HepG2 (cell line): Measurements from ENCODE around the gene RASGRF1. TPM values are rescaled to one million over a fixed set of nuclear protein-coding genes. Genes with fewer than 3 reads are reported as not detected.
A peak's percentile ranks its signal among the peaks of the same experiment; 100 is the strongest.

Source experiments
- ARNT ChIP-seq: fragments of 450-650 bp; IDR thresholded peaks from 2 replicates; pipeline ENCODE4 v1.6.1; 2017
- DMAP1 ChIP-seq: IDR thresholded peaks from 2 replicates; pipeline ENCODE4 v1.6.1; 2016
- GTF3A ChIP-seq: sonication (generic); formaldehyde crosslinking; conservative IDR thresholded peaks from 2 replicates; pipeline ENCODE4 v1.4.0; 2020; ENCODE audit warnings: mild to moderate bottlenecking, missing genetic modification reagents
- HMGXB3 ChIP-seq: sonication (generic); formaldehyde crosslinking; IDR thresholded peaks from 2 replicates; pipeline ENCODE4 v1.4.0; 2020; ENCODE audit warnings: missing genetic modification reagents, borderline replicate concordance
- HNRNPK ChIP-seq: fragments of 200-400 bp; formaldehyde crosslinking; IDR thresholded peaks from 2 replicates; pipeline ENCODE4 v1.6.1; 2018; ENCODE audit warnings: low read length, low read depth, moderate library complexity, mild to moderate bottlenecking; ENCODE audit not compliant: poor library complexity, severe bottlenecking
- IKZF4 ChIP-seq: sonication (generic); formaldehyde crosslinking; IDR thresholded peaks from 2 replicates; pipeline ENCODE4 v1.5.1; 2020; ENCODE audit warnings: borderline replicate concordance, mild to moderate bottlenecking, low read depth, missing genetic modification reagents; ENCODE audit errors: not compliant biosample characterization
- KLF13 ChIP-seq: sonication (generic); formaldehyde crosslinking; IDR thresholded peaks from 2 replicates; pipeline ENCODE4 v1.4.0; 2020; ENCODE audit warnings: mild to moderate bottlenecking, missing genetic modification reagents
- MTF2 ChIP-seq: sonication (generic); formaldehyde crosslinking; IDR thresholded peaks from 2 replicates; pipeline ENCODE4 v1.5.0; 2020; ENCODE audit warnings: missing genetic modification reagents, borderline replicate concordance
- PAXIP1 ChIP-seq: sonication (generic); formaldehyde crosslinking; conservative IDR thresholded peaks from 2 replicates; pipeline ENCODE4 v1.4.0; 2020; ENCODE audit warnings: mild to moderate bottlenecking, missing genetic modification reagents, moderate library complexity
- PHF21A ChIP-seq: sonication (generic); formaldehyde crosslinking; IDR thresholded peaks from 2 replicates; pipeline ENCODE4 v1.5.0; 2020; ENCODE audit warnings: mild to moderate bottlenecking, missing genetic modification reagents
- REPIN1 ChIP-seq: sonication (generic); formaldehyde crosslinking; IDR thresholded peaks from 2 replicates; pipeline ENCODE4 v1.8.0; 2022; ENCODE audit warnings: missing genetic modification reagents, low read depth, mild to moderate bottlenecking, borderline replicate concordance
- SMARCE1 ChIP-seq: fragments of 450-650 bp; IDR thresholded peaks from 2 replicates; pipeline ENCODE4 v1.6.1; 2017; ENCODE audit warnings: borderline replicate concordance
- TEAD2 ChIP-seq: sonication (generic); formaldehyde crosslinking; IDR thresholded peaks from 2 replicates; pipeline ENCODE4 v1.9.0; 2021; ENCODE audit warnings: missing genetic modification reagents
- TRIM24 ChIP-seq: sonication (generic); formaldehyde crosslinking; IDR thresholded peaks from 2 replicates; pipeline ENCODE4 v1.8.0; 2022; ENCODE audit warnings: mild to moderate bottlenecking, missing genetic modification reagents
- ZMYM2 ChIP-seq: sonication (generic); formaldehyde crosslinking; IDR thresholded peaks from 2 replicates; pipeline ENCODE4 v1.8.0; 2022; ENCODE audit warnings: mild to moderate bottlenecking, missing genetic modification reagents
- ZNF20 ChIP-seq: sonication (generic); formaldehyde crosslinking; IDR thresholded peaks from 2 replicates; pipeline ENCODE4 v1.4.0; 2020; ENCODE audit warnings: mild to moderate bottlenecking, moderate library complexity, missing genetic modification reagents
- ZNF292 ChIP-seq: sonication (generic); formaldehyde crosslinking; IDR thresholded peaks from 2 replicates; pipeline ENCODE4 v1.8.1; 2022; ENCODE audit warnings: mild to moderate bottlenecking, low read depth, missing genetic modification reagents, borderline replicate concordance
- ZNF558 ChIP-seq: sonication (generic); formaldehyde crosslinking; IDR thresholded peaks from 2 replicates; pipeline ENCODE4 v1.9.0; 2022; ENCODE audit warnings: mild to moderate bottlenecking, missing genetic modification reagents, borderline replicate concordance
- ZNF572 ChIP-seq: sonication (generic); formaldehyde crosslinking; IDR thresholded peaks from 2 replicates; pipeline ENCODE4 v1.5.1; 2020; ENCODE audit warnings: mild to moderate bottlenecking, missing genetic modification reagents
- ZNF709 ChIP-seq: sonication (generic); formaldehyde crosslinking; IDR thresholded peaks from 2 replicates; pipeline ENCODE4 v1.5.0; 2020; ENCODE audit warnings: mild to moderate bottlenecking, missing genetic modification reagents
- ZNF780A ChIP-seq: sonication (generic); formaldehyde crosslinking; IDR thresholded peaks from 2 replicates; pipeline ENCODE4 v1.8.0; 2022; ENCODE audit warnings: mild to moderate bottlenecking, missing genetic modification reagents, moderate library complexity
- ZNF83 ChIP-seq: sonication (generic); formaldehyde crosslinking; IDR thresholded peaks from 2 replicates; pipeline ENCODE4 v1.4.0; 2020; ENCODE audit warnings: missing genetic modification reagents, mild to moderate bottlenecking, borderline replicate concordance
- ZUFSP ChIP-seq: sonication (generic); formaldehyde crosslinking; IDR thresholded peaks from 2 replicates; pipeline ENCODE4 v1.9.0; 2021; ENCODE audit warnings: missing genetic modification reagents, mild to moderate bottlenecking, borderline replicate concordance
- polyA plus RNA-seq, 8 experiments: library from polyadenylated mRNA; depleted of rRNA in 3 of 8; stranded (reverse) in 7 of 8; unstranded in 1 of 8; fragments of >200 nt; fragmentation: Illumina TruSeq in 4 of 8; extraction: Trizol in 4 of 8; gene quantifications; 2 replicates each; pipeline versions ENCODE4 v1.2.1 to v1.2.3, GENCODE V29; 2011 to 2016; ENCODE audit warnings: low read depth in 4 of 8, missing spikeins in 1 of 8, mixed read lengths in 1 of 8; ENCODE audit not compliant: insufficient read depth in 1 of 8
- total RNA-seq, 5 experiments: library from RNA; depleted of rRNA; stranded (reverse); fragments of >200 nt; fragmentation: Illumina TruSeq; extraction: Trizol; gene quantifications; 2 replicates each; pipeline ENCODE4 v1.2.3, GENCODE V29; 2016; ENCODE audit warnings: low read depth in 1 of 5

The RASGRF1 gene
- total and polyA plus RNA-seq, 2 of the 13 experiments (the other 11 are each of a cell fraction or from before 2014, with no cell fraction given) = 0.55 to 3.0 TPM

- TF ChIP-seq ZMYM2 (CRISPR knock-in tag) (no peak), SMARCE1 (no peak), KLF13 (CRISPR knock-in tag) (no peak), ZNF292 (CRISPR knock-in tag) (no peak), DMAP1 (0 out of 2 replicates have a peak, but pooled peaks have one; percentile 28), ZNF780A (CRISPR knock-in tag) (0 out of 2 replicates have a peak, but pooled peaks have one; percentile 43), GTF3A (CRISPR knock-in tag) (no peak), ZNF83 (CRISPR knock-in tag) (no peak), ZNF709 (CRISPR knock-in tag) (no peak), HMGXB3 (CRISPR knock-in tag) (0 out of 2 replicates have a peak, but pooled peaks have one; percentile 38), PAXIP1 (CRISPR knock-in tag) (peak; percentile 75), PHF21A (CRISPR knock-in tag) (peak; percentile 62; the same call in 1 of the 2 replicates), TEAD2 (CRISPR knock-in tag) (no peak), TRIM24 (CRISPR knock-in tag) (no peak), ZUFSP (CRISPR knock-in tag) (no peak), REPIN1 (no peak), ZNF572 (CRISPR knock-in tag) (no peak), HNRNPK (no peak), ARNT (no peak), ZNF558 (CRISPR knock-in tag) (no peak), IKZF4 (CRISPR knock-in tag) (no peak), ZNF20 (CRISPR knock-in tag) (no peak), MTF2 (CRISPR knock-in tag) (no peak)
Measured at GRCh38 chr15:78996894-78997275, 93.7 kb downstream of the RASGRF1 start (continued).
